ENCODE data around the gene SH3BP4. TPM values are rescaled to one million over a fixed set of nuclear protein-coding genes. Genes with fewer than 3 reads are reported as not detected.

The SH3BP4 gene
- total and polyA plus RNA-seq, 2 of the 8 experiments (the other 6 are each of a cell fraction or from before 2014, with no cell fraction given): 28.3 to 35.4 TPM

DNA sequence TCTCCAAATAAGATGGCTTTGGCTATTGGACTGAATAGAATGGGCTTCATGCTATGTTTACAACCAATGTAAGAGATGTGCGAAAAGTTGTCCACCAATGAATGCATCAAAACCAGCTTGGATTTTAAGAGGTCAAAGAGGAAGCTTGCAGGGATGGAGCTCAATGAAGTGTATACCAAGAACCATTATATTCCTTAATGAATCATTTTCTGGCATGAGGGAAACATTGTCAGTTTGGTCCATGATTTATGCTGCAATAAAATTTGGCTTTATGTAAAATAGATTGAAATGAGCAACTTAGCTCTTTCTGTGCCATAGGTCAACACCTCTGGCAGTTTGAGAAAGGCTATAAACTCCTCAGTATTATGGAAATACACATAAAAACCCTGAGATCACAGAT lies 107.3 kb downstream of the SH3BP4 start (continued):
- TF ChIP-seq SRF (IDR thresholded peaks at IDR 0.05; ENCODE audit: low read depth, low read length) (no peak), HDAC2 (IDR thresholded peaks at IDR 0.05; ENCODE audit: borderline replicate concordance in 1 of 2, low read depth in 2 of 2, low read length in 2 of 2) (no peak), ASH2L (IDR thresholded peaks at IDR 0.05; ENCODE audit: low read length) (no peak), MAFK (IDR thresholded peaks at IDR 0.05; ENCODE audit: low read depth, low read length) (no peak)
